GM21360 (cell line): ENCODE measurements around the gene FOXB2.

Experiments used
- ATAC-seq: cut with Tn5 transposase; IDR thresholded peaks from one replicate; pipeline ENCODE4 v1.9.1; 2021; ENCODE audit warnings: mild to moderate bottlenecking, moderate library complexity; ENCODE audit not compliant: unreplicated experiment

FOXB2 gene

GRCh38 chr9:77015327-77016048 lies 4.0 kb upstream of the FOXB2 start:
- no peak for ATAC-seq

GRCh38 chr9:77016121-77016525 lies 3.3 kb upstream of the FOXB2 start:
- no peak for ATAC-seq

- no peak for ATAC-seq
Measured at GRCh38 chr9:77016526-77017504, 2.6 kb upstream of the FOXB2 start.

- no peak for ATAC-seq
Measured at GRCh38 chr9:77017505-77017894, 2.0 kb upstream of the FOXB2 start.

- no peak for ATAC-seq
Measured at GRCh38 chr9:77018058-77018968, 1.1 kb upstream of the FOXB2 start.

GRCh38 chr9:77018969-77019235 lies 553 bp upstream of the FOXB2 start:
- ATAC-seq = no peak

- ATAC-seq = no peak
Measured at GRCh38 chr9:77019926-77020412, 514 bp downstream of the FOXB2 start.

GRCh38 chr9:77020413-77021290 lies 1.2 kb downstream of the FOXB2 start:
- no peak for ATAC-seq

- no peak for ATAC-seq
Measured at GRCh38 chr9:77021291-77021894, 1.9 kb downstream of the FOXB2 start.

- no peak for ATAC-seq
Measured at GRCh38 chr9:77021922-77022782, 2.7 kb downstream of the FOXB2 start.

GRCh38 chr9:77022783-77023440 lies 3.5 kb downstream of the FOXB2 start:
- no peak for ATAC-seq

- ATAC-seq = no peak
Measured at GRCh38 chr9:77023726-77024125, 4.3 kb downstream of the FOXB2 start.

GRCh38 chr9:77024776-77025545 lies 5.5 kb downstream of the FOXB2 start:
- ATAC-seq = no peak

GRCh38 chr9:77028478-77028877 lies 9.0 kb downstream of the FOXB2 start:
- no peak for ATAC-seq

GRCh38 chr9:77030045-77030444 lies 10.6 kb downstream of the FOXB2 start:
- ATAC-seq = no peak

GRCh38 chr9:77038281-77039036 lies 19.0 kb downstream of the FOXB2 start:
- no peak for ATAC-seq

GRCh38 chr9:77040340-77040739 lies 20.9 kb downstream of the FOXB2 start:
- ATAC-seq = no peak
